Trophoblast cell (in vitro differentiated cells and primary cell): Measurements from ENCODE around the gene EIF4G1.

Source experiments
- DNase-seq, 2 donors: peaks; one replicate each; pipeline ENCODE4 v3.0.0-alpha.2; 2016
- H2AFZ ChIP-seq: 2 replicates; pipeline ENCODE4 v1.6.1; 2013; ENCODE audit warnings: low read length, moderate library complexity, mild to moderate bottlenecking; ENCODE audit not compliant: insufficient read depth, poor library complexity
- H2AK5ac ChIP-seq: 2 replicates; pipeline ENCODE4 v1.6.1; 2013; ENCODE audit warnings: mild to moderate bottlenecking, low read length
- H2BK120ac ChIP-seq: 2 replicates; pipeline ENCODE4 v1.6.1; 2013; ENCODE audit warnings: low read length, mild to moderate bottlenecking, moderate library complexity; ENCODE audit not compliant: insufficient read depth, poor library complexity
- H2BK12ac ChIP-seq: 2 replicates; pipeline ENCODE4 v1.6.1; 2013; ENCODE audit warnings: mild to moderate bottlenecking, low read length, moderate library complexity
- H2BK5ac ChIP-seq: 2 replicates; pipeline ENCODE4 v1.6.1; 2013; ENCODE audit warnings: low read length, low read depth, moderate library complexity, mild to moderate bottlenecking; ENCODE audit not compliant: poor library complexity
- H3K14ac ChIP-seq: 2 replicates; pipeline ENCODE4 v1.6.1; 2013; ENCODE audit warnings: mild to moderate bottlenecking, low read length
- H3K18ac ChIP-seq: 2 replicates; pipeline ENCODE4 v1.6.1; 2013; ENCODE audit warnings: mild to moderate bottlenecking, low read length
- H3K23ac ChIP-seq: 2 replicates; pipeline ENCODE4 v1.6.1; 2013; ENCODE audit warnings: low read length
- H3K27ac ChIP-seq: 2 replicates; pipeline ENCODE4 v1.5.1; 2013; ENCODE audit warnings: low read depth, mild to moderate bottlenecking, inconsistent platforms, low read length, moderate library complexity
- H3K27me3 ChIP-seq: 2 replicates; pipeline ENCODE4 v1.6.1; 2013; ENCODE audit warnings: inconsistent platforms, mild to moderate bottlenecking, low read length, moderate library complexity; ENCODE audit not compliant: insufficient read depth
- H3K36me3 ChIP-seq, 2 experiments: 1 replicate in 1 of 2; 2 replicates in 1 of 2; pipeline ENCODE4 v1.6.1; 2013; ENCODE audit warnings: low read length in 2 of 2, mild to moderate bottlenecking in 2 of 2, moderate library complexity in 1 of 2; ENCODE audit not compliant: insufficient read depth in 2 of 2, control insufficient read depth in 1 of 2
- H3K4ac ChIP-seq: 2 replicates; pipeline ENCODE4 v1.6.1; 2013; ENCODE audit warnings: low read depth, mild to moderate bottlenecking, low read length, moderate library complexity
- H3K4me1 ChIP-seq, 2 experiments: 1 replicate in 1 of 2; 2 replicates in 1 of 2; pipeline ENCODE4 v1.6.1; 2013; ENCODE audit warnings: low read length in 2 of 2, mild to moderate bottlenecking in 2 of 2, moderate library complexity in 1 of 2; ENCODE audit not compliant: insufficient read depth in 2 of 2, control insufficient read depth in 1 of 2
- H3K4me2 ChIP-seq: 2 replicates; pipeline ENCODE4 v1.6.1; 2013; ENCODE audit warnings: inconsistent platforms, mild to moderate bottlenecking, low read length, moderate library complexity
- H3K4me3 ChIP-seq: 2 replicates; pipeline ENCODE4 v1.5.1; 2013; ENCODE audit warnings: mild to moderate bottlenecking, low read depth, low read length, inconsistent platforms
- H3K79me1 ChIP-seq: one replicate; pipeline ENCODE4 v1.6.1; 2013; ENCODE audit warnings: low read length
- H3K79me2 ChIP-seq: 2 replicates; pipeline ENCODE4 v1.6.1; 2013; ENCODE audit warnings: low read length, mild to moderate bottlenecking; ENCODE audit not compliant: control insufficient read depth, insufficient read depth, poor library complexity
- H3K9ac ChIP-seq: 2 replicates; pipeline ENCODE4 v1.6.1; 2013; ENCODE audit warnings: mild to moderate bottlenecking, low read length
- H3K9me3 ChIP-seq: 2 replicates; pipeline ENCODE4 v1.6.1; 2013; ENCODE audit warnings: low read depth, mild to moderate bottlenecking, control low read depth, inconsistent platforms, low read length; ENCODE audit not compliant: insufficient read depth
- H4K12ac ChIP-seq: 2 replicates; pipeline ENCODE4 v1.6.1; 2013; ENCODE audit warnings: low read depth, mild to moderate bottlenecking, low read length, moderate library complexity
- H4K8ac ChIP-seq: 2 replicates; pipeline ENCODE4 v1.6.1; 2013; ENCODE audit warnings: low read depth, mild to moderate bottlenecking, low read length, moderate library complexity
- H4K91ac ChIP-seq: one replicate; pipeline ENCODE4 v1.6.1; 2013; ENCODE audit warnings: low read depth, mild to moderate bottlenecking, low read length, moderate library complexity
- WGBS: extraction: QIAGEN DNeasy Blood & Tissue Kit; methylation state at CpG from one replicate; pipeline ENCODE4 v1.1.7; 2013; ENCODE audit warnings: missing lambda C conversion rate; ENCODE audit not compliant: insufficient read length, insufficient coverage; ENCODE audit errors: extremely low coverage; 5-methylcytosine and 5-hydroxymethylcytosine counted together

EIF4G1 gene

GRCh38 chr3:184379358-184380184, 65.2 kb downstream of the EIF4G1 start, which contains the start of gene CHRD:
Gene CHRD (plus strand): TSS chr3:184380054. CDS start chr3:184380319, 265 bp downstream.
- peak within 1 kb of the TSS; percentile 86 for H3K4me2 ChIP-seq
- peak within 1 kb of the TSS; percentile 26 for H4K8ac ChIP-seq
- H3K27me3 ChIP-seq, result peaks cover 19% of the 10 kb centered on the region
- no peak within 1 kb of the TSS for H3K9ac ChIP-seq
- H3K14ac ChIP-seq, result peak within 1 kb of the TSS; percentile 24
- peak within 1 kb of the TSS; percentile 59 for H4K91ac ChIP-seq
- DNase-seq, result peak in 1 of 2 donors; percentile 19
- WGBS, result no CpG with 5 or more reads among the region's 71 CpGs
- peaks cover 26 to 27% of the 10 kb centered on the region in 2 experiments for H3K4me1 ChIP-seq
- no peak within 1 kb of the TSS for H3K23ac ChIP-seq
- no peak within 1 kb of the TSS for H3K27ac ChIP-seq
- H3K79me1 ChIP-seq, result peaks cover 6% of the 10 kb centered on the region
- peak within 1 kb of the TSS; percentile 41 for H2BK12ac ChIP-seq
- peak within 1 kb of the TSS; percentile 32 for H2AK5ac ChIP-seq
- H2AFZ ChIP-seq, result no peak within 1 kb of the TSS
- peaks cover 2% of the 10 kb centered on the region for H3K9me3 ChIP-seq
- peaks cover 1% of the 10 kb centered on the region in 2 experiments for H3K36me3 ChIP-seq
- H3K79me2 ChIP-seq, result peaks cover 1% of the 10 kb centered on the region
- peak within 1 kb of the TSS; percentile 46 for H3K4me3 ChIP-seq
- H2BK5ac ChIP-seq, result no peak within 1 kb of the TSS
- H3K18ac ChIP-seq, result peak within 1 kb of the TSS; percentile 25
- H4K12ac ChIP-seq, result no peak within 1 kb of the TSS
- no peak within 1 kb of the TSS for H3K4ac ChIP-seq
- H2BK120ac ChIP-seq, result peak within 1 kb of the TSS; percentile 7

DNA sequence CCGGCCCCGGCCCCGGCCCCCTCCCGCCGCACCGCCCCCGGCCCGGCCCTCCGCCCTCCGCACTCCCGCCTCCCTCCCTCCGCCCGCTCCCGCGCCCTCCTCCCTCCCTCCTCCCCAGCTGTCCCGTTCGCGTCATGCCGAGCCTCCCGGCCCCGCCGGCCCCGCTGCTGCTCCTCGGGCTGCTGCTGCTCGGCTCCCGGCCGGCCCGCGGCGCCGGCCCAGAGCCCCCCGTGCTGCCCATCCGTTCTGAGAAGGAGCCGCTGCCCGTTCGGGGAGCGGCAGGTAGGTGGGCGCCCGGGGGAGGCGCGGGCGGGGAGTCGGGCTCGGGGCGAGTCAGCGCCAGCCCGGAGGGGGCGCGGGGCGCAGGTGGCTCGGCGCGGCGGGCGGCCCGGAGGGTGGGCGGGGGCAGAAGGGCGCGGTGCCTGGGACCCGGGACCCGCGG, 65.8 kb downstream of the EIF4G1 start:
- Histone ChIP-seq H3K4ac (no peak overlapping the region), H2BK12ac (no peak overlapping the region), H3K27me3 (peaks cover 19% of the 10 kb centered on the region), H3K14ac (no peak overlapping the region), H2AFZ (no peak overlapping the region), H3K4me3 (peak overlapping the region; percentile 8), H4K12ac (no peak overlapping the region), H2BK120ac (no peak overlapping the region), H4K8ac (no peak overlapping the region), H3K23ac (no peak overlapping the region), H4K91ac (peak overlapping the region; percentile 10), H3K79me1 (peaks cover 6% of the 10 kb centered on the region), H3K4me1 (peaks cover 26 to 27% of the 10 kb centered on the region in 2 experiments), H2BK5ac (no peak overlapping the region), H3K18ac (no peak overlapping the region), H3K27ac (no peak overlapping the region), H3K4me2 (peak overlapping the region; percentile 86), H2AK5ac (no peak overlapping the region), H3K9ac (no peak overlapping the region), H3K79me2 (peaks cover 1% of the 10 kb centered on the region), H3K36me3 (peaks cover 1% of the 10 kb centered on the region in 2 experiments), H3K9me3 (peaks cover 2% of the 10 kb centered on the region)
- no CpG with 5 or more reads among the region's 62 CpGs for WGBS
- peak in 1 of 2 donors; percentile 46 for DNase-seq

- Histone ChIP-seq H3K4me3 (peak overlapping the region; percentile 8), H3K9ac (no peak overlapping the region), H2BK12ac (no peak overlapping the region), H3K36me3 (peaks cover 1% of the 10 kb centered on the region in 2 experiments), H3K18ac (peak overlapping the region; percentile 11), H3K79me2 (peaks cover 1% of the 10 kb centered on the region), H3K27ac (no peak overlapping the region), H3K27me3 (peaks cover 19% of the 10 kb centered on the region), H3K14ac (peak overlapping the region; percentile 24), H2AK5ac (no peak overlapping the region), H3K79me1 (peaks cover 6% of the 10 kb centered on the region), H4K8ac (peak overlapping the region; percentile 26), H3K4me1 (peaks cover 26 to 27% of the 10 kb centered on the region in 2 experiments), H2BK120ac (peak overlapping the region; percentile 7), H4K12ac (no peak overlapping the region), H3K4me2 (peak overlapping the region; percentile 86), H3K9me3 (peaks cover 2% of the 10 kb centered on the region), H4K91ac (peak overlapping the region; percentile 10), H2AFZ (no peak overlapping the region), H3K23ac (no peak overlapping the region), H3K4ac (no peak overlapping the region), H2BK5ac (no peak overlapping the region)
- DNase-seq, result no peak
- WGBS, result no CpG with 5 or more reads among the region's 42 CpGs
Observed at GRCh38 chr3:184380627-184381260, 66.3 kb downstream of the EIF4G1 start.

DNA sequence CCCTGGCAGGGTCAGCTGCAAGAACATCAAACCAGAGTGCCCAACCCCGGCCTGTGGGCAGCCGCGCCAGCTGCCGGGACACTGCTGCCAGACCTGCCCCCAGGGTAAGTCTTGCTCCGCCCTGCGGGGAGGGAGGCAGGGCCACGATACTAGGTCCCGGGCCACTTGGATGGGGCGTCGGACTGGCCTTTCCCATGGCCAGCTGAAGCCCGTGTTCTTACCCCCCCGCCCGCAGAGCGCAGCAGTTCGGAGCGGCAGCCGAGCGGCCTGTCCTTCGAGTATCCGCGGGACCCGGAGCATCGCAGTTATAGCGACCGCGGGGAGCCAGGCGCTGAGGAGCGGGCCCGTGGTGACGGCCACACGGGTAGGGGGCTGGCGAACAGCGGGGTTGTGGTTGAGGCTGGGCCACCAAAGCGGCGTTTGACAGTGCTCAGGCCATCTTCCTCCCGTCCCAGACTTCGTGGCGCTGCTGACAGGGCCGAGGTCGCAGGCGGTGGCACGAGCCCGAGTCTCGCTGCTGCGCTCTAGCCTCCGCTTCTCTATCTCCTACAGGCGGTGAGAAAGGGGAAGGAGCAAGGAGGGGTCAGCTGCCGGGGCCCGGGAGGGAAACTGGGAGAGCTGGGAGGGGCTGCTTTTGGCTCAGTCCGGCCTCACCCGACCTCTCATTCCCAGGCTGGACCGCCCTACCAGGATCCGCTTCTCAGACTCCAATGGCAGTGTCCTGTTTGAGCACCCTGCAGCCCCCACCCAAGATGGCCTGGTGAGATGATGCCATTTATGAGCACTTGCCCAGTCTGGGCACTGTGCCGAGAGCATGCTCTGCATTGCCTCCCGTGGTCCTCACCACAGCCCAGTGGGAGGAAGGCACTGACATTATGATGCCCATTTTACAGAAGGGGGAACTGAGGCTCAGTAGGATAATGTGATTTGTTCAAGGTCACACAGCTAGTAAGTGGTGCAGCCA, 67.1 kb downstream of the EIF4G1 start:
- H3K79me1 ChIP-seq, result peaks cover 6% of the 10 kb centered on the region
- H3K14ac ChIP-seq, result no peak overlapping the region
- no peak overlapping the region for H3K4me3 ChIP-seq
- H4K91ac ChIP-seq, result no peak overlapping the region
- no peak overlapping the region for H3K9ac ChIP-seq
- DNase-seq, result peak in 1 of 2 donors; percentile 31
- peak overlapping the region; percentile 27 for H4K8ac ChIP-seq
- H4K12ac ChIP-seq, result no peak overlapping the region
- no peak overlapping the region for H3K23ac ChIP-seq
- no peak overlapping the region for H2AK5ac ChIP-seq
- peak overlapping the region; percentile 16 for H2BK12ac ChIP-seq
- H2BK120ac ChIP-seq, result no peak overlapping the region
- peaks cover 1 to 3% of the 10 kb centered on the region in 2 experiments for H3K36me3 ChIP-seq
- peaks cover 26 to 27% of the 10 kb centered on the region in 2 experiments for H3K4me1 ChIP-seq
- H3K4ac ChIP-seq, result no peak overlapping the region
- H3K79me2 ChIP-seq, result peaks cover 1% of the 10 kb centered on the region
- peaks cover 19% of the 10 kb centered on the region for H3K27me3 ChIP-seq
- H2AFZ ChIP-seq, result no peak overlapping the region
- peaks cover 2% of the 10 kb centered on the region for H3K9me3 ChIP-seq
- H3K4me2 ChIP-seq, result peak overlapping the region; percentile 86
- WGBS, result no CpG with 5 or more reads among the region's 55 CpGs
- no peak overlapping the region for H3K18ac ChIP-seq
- H2BK5ac ChIP-seq, result no peak overlapping the region
- H3K27ac ChIP-seq, result no peak overlapping the region
